Keratinocyte (primary cell): ENCODE results near the gene MSL1. TPM values are rescaled to one million over a fixed set of nuclear protein-coding genes. Genes with fewer than 3 reads are reported as not detected.

Source experiments
- DNase-seq: peaks from one replicate; pipeline ENCODE4 v3.0.0-alpha.2; 2011; ENCODE audit warnings: low read depth, missing footprints, low spot score
- FAIRE-seq: peaks from 2 replicates; lab custom pipeline; 2011; peaks lifted over from hg19 to GRCh38; lab: Jason Lieb, UNC
- H2AFZ ChIP-seq: 2 replicates; pipeline ENCODE4 v1.6.0; 2012; ENCODE audit warnings: low read length, control low read depth, inconsistent platforms; ENCODE audit not compliant: control insufficient read depth
- H3K27ac ChIP-seq: 2 replicates; pipeline ENCODE4 v1.5.1; 2011; ENCODE audit warnings: low read length; ENCODE audit not compliant: control insufficient read depth, insufficient read depth
- H3K27me3 ChIP-seq: 3 replicates; pipeline ENCODE4 v1.6.0; 2011; ENCODE audit warnings: low read length; ENCODE audit not compliant: control insufficient read depth, insufficient read depth; ENCODE audit errors: extremely low read depth
- H3K36me3 ChIP-seq, 2 experiments: 2 replicates in 1 of 2; 3 replicates in 1 of 2; pipeline ENCODE4 v1.5.1; 2011; ENCODE audit warnings: low read length in 2 of 2, mild to moderate bottlenecking in 1 of 2; ENCODE audit not compliant: control insufficient read depth in 2 of 2, insufficient read depth in 2 of 2; ENCODE audit errors: extremely low read depth in 1 of 2
- H3K4me1 ChIP-seq: 3 replicates; pipeline ENCODE4 v1.5.1; 2011; ENCODE audit warnings: low read length; ENCODE audit not compliant: control insufficient read depth, insufficient read depth; ENCODE audit errors: extremely low read depth
- H3K4me2 ChIP-seq: 3 replicates; pipeline ENCODE4 v1.6.0; 2011; ENCODE audit warnings: low read depth, low read length; ENCODE audit not compliant: control insufficient read depth, insufficient read depth; ENCODE audit errors: extremely low read depth
- H3K4me3 ChIP-seq, 3 experiments: fragments of 200-600 bp in 1 of 3; sonication (generic) in 1 of 3; 2 replicates in 2 of 3; 3 replicates in 1 of 3; pipeline ENCODE4 v1.5.1; 2011 to 2016; ENCODE audit warnings: low read length in 3 of 3, mild to moderate bottlenecking in 3 of 3, control low read depth in 2 of 3, inconsistent platforms in 1 of 3, low read depth in 1 of 3, mixed read lengths in 1 of 3, mixed run types in 1 of 3, moderate library complexity in 1 of 3; ENCODE audit not compliant: control insufficient read depth in 2 of 3, insufficient read depth in 2 of 3; ENCODE audit errors: extremely low read depth in 1 of 3
- H3K79me2 ChIP-seq: 2 replicates; pipeline ENCODE4 v1.6.0; 2012; ENCODE audit warnings: low read length; ENCODE audit not compliant: control insufficient read depth, insufficient read depth
- H3K9ac ChIP-seq: 3 replicates; pipeline ENCODE4 v1.6.0; 2011; ENCODE audit warnings: low read length; ENCODE audit not compliant: control insufficient read depth, insufficient read depth; ENCODE audit errors: extremely low read depth
- H3K9me1 ChIP-seq: 3 replicates; pipeline ENCODE4 v1.6.0; 2011; ENCODE audit warnings: low read length; ENCODE audit not compliant: control insufficient read depth, insufficient read depth; ENCODE audit errors: extremely low read depth
- H3K9me3 ChIP-seq: 2 replicates; pipeline ENCODE4 v1.5.1; 2012; ENCODE audit warnings: low read depth, low read length; ENCODE audit not compliant: control insufficient read depth
- H4K20me1 ChIP-seq: 3 replicates; pipeline ENCODE4 v1.6.0; 2011; ENCODE audit warnings: low read length; ENCODE audit not compliant: control insufficient read depth, insufficient read depth; ENCODE audit errors: extremely low read depth
- EZH2 ChIP-seq: IDR thresholded peaks from one replicate; pipeline ENCODE4 v1.6.1; 2012; ENCODE audit warnings: inconsistent platforms, mild to moderate bottlenecking, low read length, moderate library complexity
- dilution Hi-C: fragments of 300-500 bp; cut with MboI; formaldehyde crosslinking; loops from one replicate; pipeline ENCODE4 v1.7.0; 2020; ENCODE audit warnings: low sequenced_read_pairs; ENCODE audit not compliant: extremely low pct_ligation_motif_present
- polyA plus RNA-seq, 5 experiments: library from polyadenylated mRNA; depleted of rRNA in 3 of 5; stranded (reverse) in 3 of 5; stranded (forward) in 1 of 5; unstranded in 1 of 5; fragments of >200 nt; gene quantifications; 1 replicate in 1 of 5; 2 replicates in 3 of 5; 3 replicates in 1 of 5; pipeline versions ENCODE4 v1.2.1 to v1.2.3, GENCODE V29; 2011 to 2012; ENCODE audit warnings: missing spikeins in 2 of 5, low read depth in 1 of 5, low replicate concordance in 1 of 5
- TF ChIP-seq, protein P1 (sequence below), 3 experiments: IDR thresholded peaks in 1 of 3; conservative IDR thresholded peaks in 1 of 3; optimal IDR thresholded peaks in 1 of 3; 2 replicates in 2 of 3; 3 replicates in 1 of 3; pipeline versions ENCODE3 to v1.5.1; 2011; ENCODE audit warnings: low read length in 3 of 3, mild to moderate bottlenecking in 3 of 3, moderate library complexity in 2 of 3, control low read depth in 1 of 3, inconsistent platforms in 1 of 3; ENCODE audit not compliant: insufficient read depth in 2 of 3; ENCODE audit errors: extremely low read depth in 1 of 3

Gene MSL1
- polyA plus RNA-seq, 1 donor (not counting 4 experiments of a cell fraction or from before 2014, with no cell fraction given): 66.8 TPM

DNA sequence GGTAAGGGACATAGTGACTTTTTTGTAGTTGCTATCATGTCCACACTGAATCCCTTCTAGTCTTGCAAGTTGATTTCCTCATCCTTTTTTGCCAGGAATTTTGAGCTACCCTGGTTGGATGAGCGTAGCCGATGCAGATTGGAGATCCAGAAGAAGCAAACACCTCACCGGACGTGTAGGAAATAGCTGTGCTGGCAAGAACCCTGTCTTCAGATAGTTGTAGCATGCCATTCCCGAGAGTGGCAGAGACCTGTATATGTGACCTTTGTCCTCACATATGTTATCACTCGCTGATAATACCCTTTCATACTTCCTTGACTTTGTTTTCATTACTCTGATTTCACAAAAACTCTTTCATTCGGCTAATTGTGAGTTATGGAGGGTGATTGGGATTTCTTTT, 12.4 kb downstream of the MSL1 start:
- Histone ChIP-seq H3K9me3 (no peaks in the 10 kb centered on the region), H3K27me3 (no peaks in the 10 kb centered on the region), H2AFZ (no peak overlapping the region), H3K4me2 (no peak overlapping the region), H3K36me3 (peaks cover 42 to 56% of the 10 kb centered on the region in 2 experiments), H4K20me1 (no peaks in the 10 kb centered on the region), H3K4me3 (no peak overlapping the region), H3K27ac (no peak overlapping the region), H3K9me1 (peaks cover 2% of the 10 kb centered on the region), H3K9ac (no peak overlapping the region), H3K79me2 (peaks cover 24% of the 10 kb centered on the region), H3K4me1 (peaks cover 3% of the 10 kb centered on the region)
- FAIRE-seq (no peak), DNase-seq (no peak)
- TF ChIP-seq, protein P1, sequence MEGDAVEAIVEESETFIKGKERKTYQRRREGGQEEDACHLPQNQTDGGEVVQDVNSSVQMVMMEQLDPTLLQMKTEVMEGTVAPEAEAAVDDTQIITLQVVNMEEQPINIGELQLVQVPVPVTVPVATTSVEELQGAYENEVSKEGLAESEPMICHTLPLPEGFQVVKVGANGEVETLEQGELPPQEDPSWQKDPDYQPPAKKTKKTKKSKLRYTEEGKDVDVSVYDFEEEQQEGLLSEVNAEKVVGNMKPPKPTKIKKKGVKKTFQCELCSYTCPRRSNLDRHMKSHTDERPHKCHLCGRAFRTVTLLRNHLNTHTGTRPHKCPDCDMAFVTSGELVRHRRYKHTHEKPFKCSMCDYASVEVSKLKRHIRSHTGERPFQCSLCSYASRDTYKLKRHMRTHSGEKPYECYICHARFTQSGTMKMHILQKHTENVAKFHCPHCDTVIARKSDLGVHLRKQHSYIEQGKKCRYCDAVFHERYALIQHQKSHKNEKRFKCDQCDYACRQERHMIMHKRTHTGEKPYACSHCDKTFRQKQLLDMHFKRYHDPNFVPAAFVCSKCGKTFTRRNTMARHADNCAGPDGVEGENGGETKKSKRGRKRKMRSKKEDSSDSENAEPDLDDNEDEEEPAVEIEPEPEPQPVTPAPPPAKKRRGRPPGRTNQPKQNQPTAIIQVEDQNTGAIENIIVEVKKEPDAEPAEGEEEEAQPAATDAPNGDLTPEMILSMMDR (optimal IDR thresholded peaks at IDR 0.05 in 1 of 3, IDR thresholded peaks at IDR 0.05 in 1 of 3, conservative IDR thresholded peaks at IDR 0.05 in 1 of 3; ENCODE audit: extremely low read depth in 1 of 3, insufficient read depth in 2 of 3, low read length in 3 of 3): no peak
- dilution Hi-C loops: no loop called here

DNA sequence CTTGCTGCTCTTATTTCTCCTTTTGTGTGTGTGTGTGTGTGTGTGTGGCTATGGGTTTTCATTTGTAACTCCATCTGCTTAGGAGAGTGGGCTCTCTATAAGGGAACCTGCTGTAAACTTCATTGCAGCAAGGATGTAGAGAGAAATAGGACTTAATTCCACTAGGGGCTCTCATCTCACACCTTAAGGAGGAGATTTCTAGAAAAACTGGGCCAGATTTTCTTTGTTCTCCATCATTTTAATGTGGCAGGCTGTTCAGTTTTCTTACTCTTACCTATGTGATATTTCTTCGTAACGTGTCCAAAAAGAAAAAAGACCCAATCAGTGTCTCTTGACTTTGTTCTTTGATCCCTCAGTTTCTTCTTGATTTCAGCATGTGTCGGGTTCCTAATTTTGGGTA, 14.0 kb downstream of the MSL1 start:
- no peak for FAIRE-seq
- dilution Hi-C loops: no loop called here
- TF ChIP-seq, protein P1 (optimal IDR thresholded peaks at IDR 0.05 in 1 of 3, IDR thresholded peaks at IDR 0.05 in 1 of 3, conservative IDR thresholded peaks at IDR 0.05 in 1 of 3; ENCODE audit: extremely low read depth in 1 of 3, insufficient read depth in 2 of 3, low read length in 3 of 3): no peak
- TF ChIP-seq EZH2: no peak
- peaks cover 30 to 41% of the 10 kb centered on the region in 2 experiments for H3K36me3 ChIP-seq
- H3K4me3 ChIP-seq: no peak overlapping the region
- H4K20me1 ChIP-seq: no peaks in the 10 kb centered on the region
- no peaks in the 10 kb centered on the region for H3K27me3 ChIP-seq
- no peaks in the 10 kb centered on the region for H3K9me3 ChIP-seq
- H3K4me2 ChIP-seq: no peak overlapping the region
- no peak overlapping the region for H2AFZ ChIP-seq
- no peak overlapping the region for H3K9ac ChIP-seq
- H3K79me2 ChIP-seq: peaks cover 14% of the 10 kb centered on the region
- H3K9me1 ChIP-seq: peaks cover 2% of the 10 kb centered on the region
- H3K4me1 ChIP-seq: peaks cover 7% of the 10 kb centered on the region
- DNase-seq: no peak
- H3K27ac ChIP-seq: no peak overlapping the region
